Calu3 (cell line): ENCODE measurements around the gene BCAS3. TPM values are rescaled to one million over a fixed set of nuclear protein-coding genes. Genes with fewer than 3 reads are reported as not detected.

Experiments
- BruUV-seq: library from RNA; stranded (reverse); fragments of 400-500 nt; replicated peaks from 2 replicates; lab custom pipeline; 2021; lab: Mats Ljungman, UMichigan
- CTCF ChIA-PET: fragments of 300-600 bp; sonication (Branson Sonifier 250); formaldehyde crosslinking; loops from one replicate; lab custom pipeline; 2022; ENCODE audit warnings: antibody characterized with exemption; lab: Charles Lee
- DNase-seq: peaks from one replicate; pipeline ENCODE4 v3.0.0; 2022
- H3K27ac Mint-ChIP-seq: one replicate; pipeline ENCODE4 v1.8.0; 2022; ENCODE audit warnings: mixed read lengths; ENCODE audit not compliant: unreplicated experiment
- H3K27me3 Mint-ChIP-seq: one replicate; pipeline ENCODE4 v1.8.0; 2022; ENCODE audit warnings: mixed read lengths; ENCODE audit not compliant: unreplicated experiment
- H3K36me3 Mint-ChIP-seq: one replicate; pipeline ENCODE4 v1.8.0; 2022; ENCODE audit warnings: mild to moderate bottlenecking, moderate library complexity, mixed read lengths; ENCODE audit not compliant: insufficient read depth, unreplicated experiment
- H3K4me1 Mint-ChIP-seq: one replicate; pipeline ENCODE4 v1.8.0; 2022; ENCODE audit warnings: mild to moderate bottlenecking, low read depth, mixed read lengths; ENCODE audit not compliant: unreplicated experiment
- H3K4me3 Mint-ChIP-seq: one replicate; pipeline ENCODE4 v1.8.0; 2022; ENCODE audit warnings: mild to moderate bottlenecking, low read depth, moderate library complexity, mixed read lengths; ENCODE audit not compliant: unreplicated experiment
- H3K9me3 Mint-ChIP-seq: one replicate; pipeline ENCODE4 v1.8.0; 2022; ENCODE audit warnings: low read depth, mixed read lengths; ENCODE audit not compliant: unreplicated experiment
- CTCF ChIP-seq: fragments of 200-600 bp; IDR thresholded peaks from one replicate; pipeline ENCODE4 v1.8.0; 2022; ENCODE audit warnings: antibody characterized with exemption; ENCODE audit not compliant: unreplicated experiment
- intact Hi-C: fragments of 100-400 bp; cut with micrococcal nuclease; formaldehyde crosslinking; loops from one replicate; pipeline ENCODE4 v1.10.0; 2022; ENCODE audit not compliant: unreplicated experiment
- total RNA-seq: library from RNA; stranded (reverse); gene quantifications from 2 replicates; pipeline ENCODE4 v1.2.3, GENCODE V29; 2022

The BCAS3 gene
- total RNA-seq, 1 experiment from 2014 or later: 10.9 TPM

GRCh38 chr17:60647705-60648104 is 29.9 kb upstream of the BCAS3 start:
- DNase-seq: no peak
- CTCF ChIA-PET: no interaction called here
- intact Hi-C loops: no loop called here
- H3K36me3 Mint-ChIP-seq: peaks cover 8% of the 10 kb centered on the region
- no peak overlapping the region for H3K4me3 Mint-ChIP-seq
- no peak overlapping the region for H3K27ac Mint-ChIP-seq
- no peaks in the 10 kb centered on the region for H3K9me3 Mint-ChIP-seq
- H3K4me1 Mint-ChIP-seq: no peaks in the 10 kb centered on the region
- H3K27me3 Mint-ChIP-seq: no peaks in the 10 kb centered on the region
- TF ChIP-seq CTCF: no peak
- BruUV-seq: no TSS peak

- no peak overlapping the region for H3K4me3 Mint-ChIP-seq
- TF ChIP-seq CTCF: no peak
- CTCF ChIA-PET: no interaction called here
- no peaks in the 10 kb centered on the region for H3K4me1 Mint-ChIP-seq
- H3K36me3 Mint-ChIP-seq: peaks cover 8% of the 10 kb centered on the region
- intact Hi-C loops: no loop called here
- no TSS peak for BruUV-seq
- no peaks in the 10 kb centered on the region for H3K9me3 Mint-ChIP-seq
- no peak overlapping the region for H3K27ac Mint-ChIP-seq
- no peak for DNase-seq
- H3K27me3 Mint-ChIP-seq: no peaks in the 10 kb centered on the region
These were observed 25.0 kb upstream of the BCAS3 start for GRCh38 chr17:60652454-60653247.

- no peak for DNase-seq
- BruUV-seq: no TSS peak
- Mint-ChIP-seq H3K27ac (no peak overlapping the region), H3K4me1 (no peaks in the 10 kb centered on the region), H3K9me3 (no peaks in the 10 kb centered on the region), H3K4me3 (no peak overlapping the region), H3K36me3 (peaks cover 8% of the 10 kb centered on the region), H3K27me3 (no peaks in the 10 kb centered on the region)
- intact Hi-C loops: no loop called here
- CTCF ChIA-PET: no interaction called here
- TF ChIP-seq CTCF: no peak
These were observed 24.1 kb upstream of the BCAS3 start for GRCh38 chr17:60653569-60653968.

GRCh38 chr17:60656499-60656898 is 21.2 kb upstream of the BCAS3 start:
- no TSS peak for BruUV-seq

More at GRCh38 chr17:60656499-60656898, 21.2 kb upstream of the BCAS3 start:
- intact Hi-C loops: no loop called here
- no peak for TF ChIP-seq CTCF
- no peak for DNase-seq
- Mint-ChIP-seq H3K27me3 (no peaks in the 10 kb centered on the region), H3K27ac (no peak overlapping the region), H3K4me1 (no peaks in the 10 kb centered on the region), H3K4me3 (no peak overlapping the region), H3K36me3 (no peaks in the 10 kb centered on the region), H3K9me3 (no peaks in the 10 kb centered on the region)
- CTCF ChIA-PET: no interaction called here
